Measurements from ENCODE around the gene MARK3. TPM values are rescaled to one million over a fixed set of nuclear protein-coding genes. Genes with fewer than 3 reads are reported as not detected.

MARK3 gene
- total and polyA plus RNA-seq, 2 of the 13 experiments (the other 11 are each of a cell fraction or from before 2014, with no cell fraction given), result 47.7 to 56.6 TPM

- TF ChIP-seq, protein P1, sequence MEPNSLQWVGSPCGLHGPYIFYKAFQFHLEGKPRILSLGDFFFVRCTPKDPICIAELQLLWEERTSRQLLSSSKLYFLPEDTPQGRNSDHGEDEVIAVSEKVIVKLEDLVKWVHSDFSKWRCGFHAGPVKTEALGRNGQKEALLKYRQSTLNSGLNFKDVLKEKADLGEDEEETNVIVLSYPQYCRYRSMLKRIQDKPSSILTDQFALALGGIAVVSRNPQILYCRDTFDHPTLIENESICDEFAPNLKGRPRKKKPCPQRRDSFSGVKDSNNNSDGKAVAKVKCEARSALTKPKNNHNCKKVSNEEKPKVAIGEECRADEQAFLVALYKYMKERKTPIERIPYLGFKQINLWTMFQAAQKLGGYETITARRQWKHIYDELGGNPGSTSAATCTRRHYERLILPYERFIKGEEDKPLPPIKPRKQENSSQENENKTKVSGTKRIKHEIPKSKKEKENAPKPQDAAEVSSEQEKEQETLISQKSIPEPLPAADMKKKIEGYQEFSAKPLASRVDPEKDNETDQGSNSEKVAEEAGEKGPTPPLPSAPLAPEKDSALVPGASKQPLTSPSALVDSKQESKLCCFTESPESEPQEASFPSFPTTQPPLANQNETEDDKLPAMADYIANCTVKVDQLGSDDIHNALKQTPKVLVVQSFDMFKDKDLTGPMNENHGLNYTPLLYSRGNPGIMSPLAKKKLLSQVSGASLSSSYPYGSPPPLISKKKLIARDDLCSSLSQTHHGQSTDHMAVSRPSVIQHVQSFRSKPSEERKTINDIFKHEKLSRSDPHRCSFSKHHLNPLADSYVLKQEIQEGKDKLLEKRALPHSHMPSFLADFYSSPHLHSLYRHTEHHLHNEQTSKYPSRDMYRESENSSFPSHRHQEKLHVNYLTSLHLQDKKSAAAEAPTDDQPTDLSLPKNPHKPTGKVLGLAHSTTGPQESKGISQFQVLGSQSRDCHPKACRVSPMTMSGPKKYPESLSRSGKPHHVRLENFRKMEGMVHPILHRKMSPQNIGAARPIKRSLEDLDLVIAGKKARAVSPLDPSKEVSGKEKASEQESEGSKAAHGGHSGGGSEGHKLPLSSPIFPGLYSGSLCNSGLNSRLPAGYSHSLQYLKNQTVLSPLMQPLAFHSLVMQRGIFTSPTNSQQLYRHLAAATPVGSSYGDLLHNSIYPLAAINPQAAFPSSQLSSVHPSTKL (CRISPR knock-in tag; IDR thresholded peaks at IDR 0.05), result peak; percentile 27; the same call in 1 of the 2 replicates
- TF ChIP-seq ZBTB34 (CRISPR knock-in tag; IDR thresholded peaks at IDR 0.05), result no peak
- TF ChIP-seq ZSCAN30 (CRISPR knock-in tag; IDR thresholded peaks at IDR 0.05), result no peak
- TF ChIP-seq LCORL (IDR thresholded peaks at IDR 0.05), result no peak
- TF ChIP-seq LCORL (CRISPR knock-in tag; IDR thresholded peaks at IDR 0.05), result 0 out of 2 replicates have a peak, but pooled peaks have one; percentile 40
- TF ChIP-seq GATAD2A (CRISPR knock-in tag; IDR thresholded peaks at IDR 0.05), result peak; percentile 45; the same call in 1 of the 2 replicates
- TF ChIP-seq CREB1 (IDR thresholded peaks at IDR 0.05), result peak; percentile 39; the same call in 1 of the 2 replicates
- TF ChIP-seq CREB1 (CRISPR knock-in tag; IDR thresholded peaks at IDR 0.05), result peak; percentile 69
- TF ChIP-seq HNRNPK (IDR thresholded peaks at IDR 0.05; ENCODE audit: low read depth, low read length, poor library complexity, severe bottlenecking), result no peak
- TF ChIP-seq, protein P2, sequence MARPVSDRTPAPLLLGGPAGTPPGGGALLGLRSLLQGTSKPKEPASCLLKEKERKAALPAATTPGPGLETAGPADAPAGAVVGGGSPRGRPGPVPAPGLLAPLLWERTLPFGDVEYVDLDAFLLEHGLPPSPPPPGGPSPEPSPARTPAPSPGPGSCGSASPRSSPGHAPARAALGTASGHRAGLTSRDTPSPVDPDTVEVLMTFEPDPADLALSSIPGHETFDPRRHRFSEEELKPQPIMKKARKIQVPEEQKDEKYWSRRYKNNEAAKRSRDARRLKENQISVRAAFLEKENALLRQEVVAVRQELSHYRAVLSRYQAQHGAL (CRISPR knock-in tag; IDR thresholded peaks at IDR 0.05; ENCODE audit: not compliant biosample characterization), result no peak
- TF ChIP-seq SAFB2 (CRISPR knock-in tag; IDR thresholded peaks at IDR 0.05; ENCODE audit: borderline replicate concordance, low read depth), result no peak
- peak; percentile 56; the same call in 1 of the 2 replicates for TF ChIP-seq HOXA3 (CRISPR knock-in tag; IDR thresholded peaks at IDR 0.05)
- TF ChIP-seq, protein P3, sequence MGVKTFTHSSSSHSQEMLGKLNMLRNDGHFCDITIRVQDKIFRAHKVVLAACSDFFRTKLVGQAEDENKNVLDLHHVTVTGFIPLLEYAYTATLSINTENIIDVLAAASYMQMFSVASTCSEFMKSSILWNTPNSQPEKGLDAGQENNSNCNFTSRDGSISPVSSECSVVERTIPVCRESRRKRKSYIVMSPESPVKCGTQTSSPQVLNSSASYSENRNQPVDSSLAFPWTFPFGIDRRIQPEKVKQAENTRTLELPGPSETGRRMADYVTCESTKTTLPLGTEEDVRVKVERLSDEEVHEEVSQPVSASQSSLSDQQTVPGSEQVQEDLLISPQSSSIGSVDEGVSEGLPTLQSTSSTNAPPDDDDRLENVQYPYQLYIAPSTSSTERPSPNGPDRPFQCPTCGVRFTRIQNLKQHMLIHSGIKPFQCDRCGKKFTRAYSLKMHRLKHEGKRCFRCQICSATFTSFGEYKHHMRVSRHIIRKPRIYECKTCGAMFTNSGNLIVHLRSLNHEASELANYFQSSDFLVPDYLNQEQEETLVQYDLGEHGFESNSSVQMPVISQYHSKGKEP (CRISPR knock-in tag; IDR thresholded peaks at IDR 0.05), result no peak
- TF ChIP-seq XRCC5 (optimal IDR thresholded peaks at IDR 0.05; ENCODE audit: low read length), result no peak
- no peak for TF ChIP-seq ZSCAN12 (CRISPR knock-in tag; IDR thresholded peaks at IDR 0.05)
- TF ChIP-seq ZNF576 (CRISPR knock-in tag; IDR thresholded peaks at IDR 0.05), result no peak
Observed at GRCh38 chr14:103378038-103378854, 7.0 kb upstream of the MARK3 start (continued).
